GM12878 (cell line): ENCODE data around the gene AFG1L. TPM values are rescaled to one million over a fixed set of nuclear protein-coding genes. Genes with fewer than 3 reads are reported as not detected.

Experiments
- ATAC-seq: fragments of 200-7000 bp; cut with Tn5 transposase; 3 replicates; pipeline ENCODE4 v1.9.1; 2020; ENCODE audit warnings: mild to moderate bottlenecking, moderate library complexity
- BruUV-seq: library from RNA; stranded (reverse); fragments of 400-500 nt; replicated peaks from 2 replicates; lab custom pipeline; 2021; lab: Mats Ljungman, UMichigan
- CTCF ChIA-PET: fragments of 300-600 bp; sonication (Branson Sonifier 250); formaldehyde crosslinking; extraction: SDS; loops from one replicate; lab custom pipeline; 2021; ENCODE audit warnings: inconsistent platforms; lab: Yijun Ruan, JAX
- POLR2A ChIA-PET: fragments of 350-600 bp; formaldehyde crosslinking; extraction: SDS; loops from one replicate; lab custom pipeline; 2021; ENCODE audit warnings: inconsistent platforms; lab: Charles Lee
- RAD21 ChIA-PET: fragments of 300-600 bp; sonication (Branson Sonifier 250); formaldehyde crosslinking; loops from one replicate; lab custom pipeline; 2023; ENCODE audit warnings: antibody characterized with exemption; ENCODE audit not compliant: unreplicated experiment; lab: Charles Lee
- SMC1A ChIA-PET: fragments of 300-600 bp; sonication (Branson Sonifier 250); formaldehyde crosslinking; loops from one replicate; lab custom pipeline; 2023; ENCODE audit not compliant: unreplicated experiment, uncharacterized antibody; lab: Charles Lee
- DNase-seq: peaks from one replicate; pipeline ENCODE4 v3.0.0-alpha.2; 2011; ENCODE audit warnings: low read depth, low spot score
- FAIRE-seq: peaks from 3 replicates; lab custom pipeline; 2011; peaks lifted over from hg19 to GRCh38; lab: Jason Lieb, UNC
- H2AFZ ChIP-seq: 2 replicates; pipeline ENCODE4 v1.6.0; 2011; ENCODE audit warnings: low read depth, low read length, control low read depth; ENCODE audit not compliant: control insufficient read depth
- H3K27ac ChIP-seq: 2 replicates; pipeline ENCODE4 v1.5.1; 2011; ENCODE audit warnings: control low read depth; ENCODE audit not compliant: control insufficient read depth, insufficient read depth
- H3K27me3 ChIP-seq, 2 experiments: replicated peaks in 1 of 2; 2 replicates each; pipeline versions ENCODE4 v1.6.0 to v1.6.1; 2011; ENCODE audit warnings: low read length in 1 of 2; ENCODE audit not compliant: control insufficient read depth in 2 of 2, insufficient read depth in 2 of 2
- H3K36me3 ChIP-seq, 2 experiments: 2 replicates each; pipeline ENCODE4 v1.5.1; 2011; ENCODE audit warnings: low read length in 1 of 2; ENCODE audit not compliant: control insufficient read depth in 2 of 2, insufficient read depth in 2 of 2
- H3K4me1 ChIP-seq: 2 replicates; pipeline ENCODE4 v1.6.1; 2011; ENCODE audit warnings: mild to moderate bottlenecking, low read length, moderate library complexity, mixed read lengths; ENCODE audit not compliant: control insufficient read depth, insufficient read depth
- H3K4me2 ChIP-seq: 2 replicates; pipeline ENCODE4 v1.6.0; 2011; ENCODE audit warnings: control low read depth; ENCODE audit not compliant: control insufficient read depth, insufficient read depth
- H3K4me3 ChIP-seq: fragments of 200-600 bp; sonication (generic); 2 replicates; pipeline ENCODE4 v1.5.1; 2016
- H3K79me2 ChIP-seq: 2 replicates; pipeline ENCODE4 v1.6.0; 2011; ENCODE audit warnings: low read length; ENCODE audit not compliant: control insufficient read depth, insufficient read depth
- H3K9ac ChIP-seq: 2 replicates; pipeline ENCODE4 v1.8.0; 2011; ENCODE audit warnings: low read length, control low read depth, mixed read lengths; ENCODE audit not compliant: control insufficient read depth, insufficient read depth
- H3K9me3 ChIP-seq: replicated peaks from 3 replicates; pipeline ENCODE4 v1.5.1; 2011; ENCODE audit warnings: mild to moderate bottlenecking, low read length; ENCODE audit not compliant: control insufficient read depth, insufficient read depth
- H4K20me1 ChIP-seq: 2 replicates; pipeline ENCODE4 v1.6.0; 2011; ENCODE audit not compliant: control insufficient read depth, insufficient read depth
- ATF3 ChIP-seq: IDR thresholded peaks from 2 replicates; pipeline ENCODE4 v1.6.1; 2011; ENCODE audit warnings: low read depth, mild to moderate bottlenecking, low read length, moderate library complexity, borderline replicate concordance; ENCODE audit errors: extremely low read depth
- BHLHE40 ChIP-seq, 2 experiments: fragments of 450-650 bp in 1 of 2; IDR thresholded peaks; 2 replicates each; pipeline ENCODE4 v1.6.1; 2011 to 2017; ENCODE audit warnings: low read depth in 2 of 2, borderline replicate concordance in 1 of 2, improper control_type of control experiment in 1 of 2, low read length in 1 of 2, mild to moderate bottlenecking in 1 of 2
- CREM ChIP-seq: IDR thresholded peaks from 2 replicates; pipeline ENCODE4 v1.6.1; 2014; ENCODE audit warnings: antibody characterized with exemption, low read depth
- E2F4 ChIP-seq: IDR thresholded peaks from 2 replicates; pipeline ENCODE4 v1.6.1; 2012; ENCODE audit warnings: low read depth, low read length, improper control_type of control experiment
- EZH2 ChIP-seq: IDR thresholded peaks from 2 replicates; pipeline ENCODE4 v1.6.1; 2012; ENCODE audit warnings: low read depth, mild to moderate bottlenecking, control low read depth, inconsistent platforms, low read length, borderline replicate concordance; ENCODE audit not compliant: control insufficient read depth
- GATAD2B ChIP-seq: fragments of 450-650 bp; conservative IDR thresholded peaks from 2 replicates; pipeline ENCODE4 v1.6.1; 2017; ENCODE audit warnings: low read depth, mild to moderate bottlenecking, moderate library complexity
- MYB ChIP-seq: fragments of 150-350 bp; IDR thresholded peaks from 2 replicates; pipeline ENCODE4 v1.6.1; 2014; ENCODE audit warnings: mild to moderate bottlenecking, low read depth, low read length, borderline replicate concordance
- NBN ChIP-seq: fragments of 450-650 bp; IDR thresholded peaks from 2 replicates; pipeline ENCODE4 v1.6.1; 2016
- NFXL1 ChIP-seq: fragments of 450-650 bp; IDR thresholded peaks from 2 replicates; pipeline ENCODE4 v1.6.1; 2017; ENCODE audit warnings: antibody characterized with exemption, mild to moderate bottlenecking, borderline replicate concordance
- PBX3 ChIP-seq: IDR thresholded peaks from 2 replicates; pipeline ENCODE4 v1.6.1; 2011; ENCODE audit warnings: mild to moderate bottlenecking, low read depth, low read length, moderate library complexity; ENCODE audit not compliant: insufficient replicate concordance
- PML ChIP-seq: IDR thresholded peaks from 2 replicates; pipeline ENCODE4 v1.6.1; 2012; ENCODE audit warnings: low read length, inconsistent platforms
- RAD51 ChIP-seq: fragments of 450-650 bp; IDR thresholded peaks from 2 replicates; pipeline ENCODE4 v1.6.1; 2016; ENCODE audit warnings: moderate library complexity, mild to moderate bottlenecking, inconsistent platforms
- RBBP5 ChIP-seq: fragments of 200-600 bp; sonication (generic); conservative IDR thresholded peaks from 2 replicates; pipeline ENCODE4 v1.6.1; 2016
- SPI1 ChIP-seq: IDR thresholded peaks from 2 replicates; pipeline ENCODE4 v1.6.1; 2011; ENCODE audit warnings: low read depth, mild to moderate bottlenecking, low read length, moderate library complexity, borderline replicate concordance; ENCODE audit not compliant: insufficient read depth
- TARDBP ChIP-seq: IDR thresholded peaks from 2 replicates; pipeline ENCODE4 v1.6.1; 2016; ENCODE audit warnings: borderline replicate concordance
- ZNF592 ChIP-seq: fragments of 450-650 bp; IDR thresholded peaks from 2 replicates; pipeline ENCODE4 v1.6.1; 2017; ENCODE audit warnings: mild to moderate bottlenecking, moderate library complexity
- ZSCAN29 ChIP-seq: fragments of 450-650 bp; IDR thresholded peaks from 2 replicates; pipeline ENCODE4 v1.6.1; 2017; ENCODE audit warnings: mild to moderate bottlenecking, moderate library complexity
- WGBS: methylation state at CpG from one replicate; pipeline ENCODE4 v1.1.6; 2016; ENCODE audit warnings: low lambda C conversion rate; ENCODE audit not compliant: insufficient replicate concordance, insufficient coverage; ENCODE audit errors: missing lambda C conversion rate; 5-methylcytosine and 5-hydroxymethylcytosine counted together
- in situ Hi-C: fragments of 300-500 bp; cut with MboI; formaldehyde crosslinking; loops from 9 replicates; pipeline ENCODE4 v1.14.3; 2018; ENCODE audit warnings: mixed read lengths
- intact Hi-C: fragments of 100-400 bp; cut with micrococcal nuclease; formaldehyde crosslinking; loops from one replicate; pipeline ENCODE4 v1.14.2; 2022; ENCODE audit not compliant: unreplicated experiment
- polyA plus RNA-seq, 11 experiments: library from polyadenylated mRNA; depleted of rRNA in 4 of 11; unstranded in 6 of 11; stranded (reverse) in 5 of 11; fragments of >200 nt; fragmentation: Nextera tagmentation in 4 of 11; fragmentation: Illumina TruSeq in 1 of 11; extraction: Ambion mirVana in 4 of 11; extraction: Trizol in 1 of 11; gene quantifications; 1 replicate in 1 of 11; 2 replicates in 10 of 11; pipeline versions ENCODE4 v1.2.1 to v1.2.3, GENCODE V29; 2011 to 2016; ENCODE audit warnings: inconsistent platforms in 2 of 11, missing spikeins in 2 of 11, low read depth in 1 of 11
- total RNA-seq, 4 experiments: library from RNA; depleted of rRNA in 3 of 4; stranded (reverse); fragments of >200 nt in 3 of 4; fragmentation: Illumina TruSeq in 1 of 4; extraction: Trizol in 1 of 4; gene quantifications; 2 replicates each; pipeline versions ENCODE4 v1.2.1 to v1.2.3, GENCODE V29; 2013 to 2021

AFG1L gene
- total and polyA plus RNA-seq, 10 of the 15 experiments (the other 5 are each of a cell fraction or from before 2014, with no cell fraction given) = 2.3 to 9.0 (median 4.3) TPM

- TF ChIP-seq BHLHE40 (IDR thresholded peaks at IDR 0.05; ENCODE audit: borderline replicate concordance in 1 of 2, low read depth in 2 of 2, low read length in 1 of 2) = no peak
- TF ChIP-seq CREM = no peak
- TF ChIP-seq GATAD2B = no peak
- TF ChIP-seq SPI1 = no peak
Observed at GRCh38 chr6:108252055-108252454, 42.8 kb upstream of the AFG1L start (continued).

GRCh38 chr6:108253241-108253640 lies 41.6 kb upstream of the AFG1L start:
- no peaks in the 10 kb centered on the region for H3K9me3 ChIP-seq
- no peak overlapping the region for H3K27ac ChIP-seq
- intact Hi-C loops = loop anchor here (5.0 kb wide), 1 partner anchor 239 kb away; no protein-coding TSS in a partner anchor
- no TSS peak for BruUV-seq
- peaks cover 1 to 13% of the 10 kb centered on the region in 2 experiments; a peak in 3 of 4 replicates for H3K36me3 ChIP-seq
- no peak for ATAC-seq
- SMC1A ChIA-PET = interaction anchor here (0.7 to 1.4 kb wide), 2 partner anchors 33 to 221 kb away, joined by 3 to 4 read pairs; no protein-coding TSS in a partner anchor
- H3K27me3 ChIP-seq = no peaks in the 10 kb centered on the region
- POLR2A ChIA-PET = interaction anchor here (0.8 kb wide), 1 partner anchor 12 kb away, joined by 3 read pairs; no protein-coding TSS in a partner anchor
- H3K4me2 ChIP-seq = no peak overlapping the region
- H3K9ac ChIP-seq = no peak overlapping the region
- RAD21 ChIA-PET = interaction anchor here (1.6 kb wide), 1 partner anchor 16 kb away, joined by 3 read pairs; no protein-coding TSS in a partner anchor
- no peak overlapping the region for H2AFZ ChIP-seq
- H3K4me1 ChIP-seq = no peaks in the 10 kb centered on the region
- no peak for FAIRE-seq
- no peaks in the 10 kb centered on the region for H4K20me1 ChIP-seq
- in situ Hi-C loops = no loop called here
- CTCF ChIA-PET = interaction anchor here (1.2 to 9.7 kb wide), 4 partner anchors 106 to 272 kb away, joined by 3 to 76 read pairs (median 6); no protein-coding TSS in a partner anchor
- no peak for DNase-seq
- no peak overlapping the region for H3K4me3 ChIP-seq
- H3K79me2 ChIP-seq = peaks cover 63% of the 10 kb centered on the region
- 100% methylated on average over 1 of the region's 1 CpG for WGBS
- TF ChIP-seq RBBP5 = no peak
- no peak for TF ChIP-seq ATF3
- TF ChIP-seq NBN = no peak
- no peak for TF ChIP-seq ZSCAN29
- no peak for TF ChIP-seq TARDBP
- TF ChIP-seq RAD51 = no peak
- no peak for TF ChIP-seq EZH2
- no peak for TF ChIP-seq PML
- TF ChIP-seq MYB = no peak
- no peak for TF ChIP-seq E2F4
- no peak for TF ChIP-seq PBX3
- TF ChIP-seq ZNF592 = no peak
- TF ChIP-seq NFXL1 = no peak
